Mammary epithelial cell (primary cell): ENCODE results near the gene ACAP2.
"Not testable (repeated sequence)": the region's sequence is repeated elsewhere in the genome, so short reads cannot be mapped to it uniquely, and the experiment has no call there.

ENCODE experiments used
- EZH2 ChIP-seq: IDR thresholded peaks from 2 replicates; pipeline ENCODE4 v1.6.1; 2012; ENCODE audit warnings: low read length, inconsistent platforms, borderline replicate concordance
- TF ChIP-seq, protein P1 (sequence below), 2 donors: IDR thresholded peaks in 1 of 2; conservative IDR thresholded peaks in 1 of 2; 2 replicates each; pipeline ENCODE4 v1.5.1; 2011 to 2012; ENCODE audit warnings: inconsistent platforms in 2 of 2, low read length in 2 of 2, mild to moderate bottlenecking in 2 of 2, control low read depth in 1 of 2, low read depth in 1 of 2; ENCODE audit not compliant: insufficient read depth in 1 of 2; ENCODE audit errors: extremely low read depth in 1 of 2

DNA sequence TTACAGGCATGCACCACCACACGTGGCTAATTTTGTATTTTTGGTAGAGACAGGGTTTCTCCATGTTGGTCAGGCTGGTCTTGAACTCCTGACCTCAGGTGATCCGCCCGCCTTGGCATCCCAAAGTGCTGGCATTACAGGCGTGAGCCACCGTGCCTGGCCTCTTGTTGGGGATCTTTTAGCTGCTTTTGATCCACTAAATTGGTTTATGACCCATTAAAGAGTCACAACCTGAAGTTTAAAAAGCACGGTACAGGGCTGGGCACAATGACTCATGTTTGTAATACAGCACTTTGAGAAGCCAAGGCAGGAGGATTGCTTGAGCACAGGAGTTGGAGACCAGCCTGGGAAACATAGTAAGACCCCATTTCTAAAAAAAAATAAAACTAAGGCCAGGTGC is 20.1 kb upstream of the ACAP2 start:
- TF ChIP-seq, protein P1, sequence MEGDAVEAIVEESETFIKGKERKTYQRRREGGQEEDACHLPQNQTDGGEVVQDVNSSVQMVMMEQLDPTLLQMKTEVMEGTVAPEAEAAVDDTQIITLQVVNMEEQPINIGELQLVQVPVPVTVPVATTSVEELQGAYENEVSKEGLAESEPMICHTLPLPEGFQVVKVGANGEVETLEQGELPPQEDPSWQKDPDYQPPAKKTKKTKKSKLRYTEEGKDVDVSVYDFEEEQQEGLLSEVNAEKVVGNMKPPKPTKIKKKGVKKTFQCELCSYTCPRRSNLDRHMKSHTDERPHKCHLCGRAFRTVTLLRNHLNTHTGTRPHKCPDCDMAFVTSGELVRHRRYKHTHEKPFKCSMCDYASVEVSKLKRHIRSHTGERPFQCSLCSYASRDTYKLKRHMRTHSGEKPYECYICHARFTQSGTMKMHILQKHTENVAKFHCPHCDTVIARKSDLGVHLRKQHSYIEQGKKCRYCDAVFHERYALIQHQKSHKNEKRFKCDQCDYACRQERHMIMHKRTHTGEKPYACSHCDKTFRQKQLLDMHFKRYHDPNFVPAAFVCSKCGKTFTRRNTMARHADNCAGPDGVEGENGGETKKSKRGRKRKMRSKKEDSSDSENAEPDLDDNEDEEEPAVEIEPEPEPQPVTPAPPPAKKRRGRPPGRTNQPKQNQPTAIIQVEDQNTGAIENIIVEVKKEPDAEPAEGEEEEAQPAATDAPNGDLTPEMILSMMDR (conservative IDR thresholded peaks at IDR 0.05 in 1 of 2, IDR thresholded peaks at IDR 0.05 in 1 of 2; ENCODE audit: extremely low read depth in 1 of 2, insufficient read depth in 1 of 2, low read depth in 1 of 2, low read length in 2 of 2): not testable (repeated sequence)
- not testable (repeated sequence) for TF ChIP-seq EZH2
